Forelimb muscle (tissue), 1 donor: ENCODE measurements around the gene VRK2. TPM values are rescaled to one million over a fixed set of nuclear protein-coding genes. Genes with fewer than 3 reads are reported as not detected.
"Not testable (repeated sequence)": the region's sequence is repeated elsewhere in the genome, so short reads cannot be mapped to it uniquely, and the experiment has no call there.

Experiments used
- DNase-seq: peaks from one replicate; pipeline ENCODE4 v3.0.0-alpha.2; 2013; ENCODE audit warnings: low read depth
- polyA plus RNA-seq: library from polyadenylated mRNA; unstranded; fragments of 120-200 nt; gene quantifications from one replicate; pipeline ENCODE4 v1.2.1, GENCODE V29; 2013; ENCODE audit not compliant: insufficient read length

VRK2 gene
- polyA plus RNA-seq, 1 donor = 13.1 TPM

DNA sequence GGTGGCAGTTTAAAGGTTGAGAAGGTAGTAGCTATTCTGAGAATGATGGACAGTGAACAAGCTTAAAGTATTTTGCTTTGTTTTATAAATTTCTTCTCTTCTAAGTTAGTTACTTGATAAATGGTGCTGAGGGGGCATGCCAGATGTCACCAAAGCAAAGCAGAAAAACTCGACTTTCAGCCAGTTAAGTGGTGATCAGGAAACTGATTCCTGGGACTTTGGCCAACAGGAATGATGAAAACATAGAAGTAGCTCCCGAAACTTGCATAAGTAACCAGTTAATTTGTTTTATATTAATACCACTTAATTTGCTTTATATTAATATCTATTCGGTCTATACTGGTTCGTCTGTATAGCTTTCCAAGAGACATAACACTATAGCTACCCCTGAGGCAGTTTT, 111.9 kb downstream of the VRK2 start:
- DNase-seq = no peak

DNA sequence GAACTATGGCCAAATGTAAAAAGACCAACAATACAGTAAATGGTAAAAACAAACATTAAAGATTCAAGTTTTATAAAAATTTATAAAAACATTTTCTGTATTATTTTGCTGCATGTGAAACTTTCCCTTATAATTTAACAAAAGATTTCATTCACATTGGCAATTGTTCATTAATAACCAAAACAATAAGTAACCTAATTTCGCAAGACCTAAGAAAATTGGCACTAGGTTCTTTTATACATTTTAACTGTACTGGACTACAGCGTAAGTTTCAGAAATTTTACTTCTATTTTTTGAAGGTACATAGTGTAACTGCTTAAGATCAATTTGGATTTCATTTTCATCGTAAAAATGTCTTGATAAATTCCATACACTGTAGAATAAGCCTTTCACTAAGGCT, 117.3 kb downstream of the VRK2 start:
- no peak for DNase-seq

DNA sequence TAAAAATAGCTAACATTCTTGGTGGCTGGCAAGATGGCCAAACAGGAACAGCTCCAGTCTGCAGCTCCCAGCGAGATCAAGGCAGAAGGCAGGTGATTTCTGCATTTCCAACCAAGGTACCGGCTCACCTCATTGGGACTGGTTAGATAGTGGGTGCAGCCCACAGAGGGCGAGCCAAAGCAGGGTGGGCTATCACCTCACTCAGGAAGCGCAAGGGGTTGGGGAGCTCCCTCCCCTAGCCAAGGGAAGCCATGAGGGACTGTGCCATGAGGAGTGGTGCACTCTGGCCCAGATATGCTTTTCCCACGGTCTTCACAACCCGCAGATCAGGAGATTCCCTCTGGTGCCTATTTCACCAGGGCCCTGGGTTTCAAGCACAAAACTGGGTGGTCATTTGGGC, 121.5 kb downstream of the VRK2 start:
- not testable (repeated sequence) for DNase-seq

DNA sequence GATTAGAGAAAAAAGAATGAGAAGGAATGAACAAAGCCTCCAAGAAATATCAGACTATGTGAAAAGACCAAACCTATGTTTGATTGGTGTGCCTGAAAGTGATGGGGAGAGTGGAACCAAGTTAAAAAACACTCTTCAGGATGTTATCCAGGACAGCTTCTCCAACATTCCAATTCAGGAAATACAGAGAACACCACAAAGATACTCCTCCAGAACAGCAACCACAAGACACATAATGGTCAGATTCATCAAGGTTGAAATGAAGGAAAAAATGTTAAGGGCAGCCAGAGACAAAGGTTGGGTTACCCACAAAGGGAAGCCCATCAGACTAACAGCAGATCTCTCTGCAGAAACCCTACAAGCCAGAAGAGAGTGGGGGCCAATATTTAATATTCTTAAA, 123.2 kb downstream of the VRK2 start:
- not testable (repeated sequence) for DNase-seq

DNA sequence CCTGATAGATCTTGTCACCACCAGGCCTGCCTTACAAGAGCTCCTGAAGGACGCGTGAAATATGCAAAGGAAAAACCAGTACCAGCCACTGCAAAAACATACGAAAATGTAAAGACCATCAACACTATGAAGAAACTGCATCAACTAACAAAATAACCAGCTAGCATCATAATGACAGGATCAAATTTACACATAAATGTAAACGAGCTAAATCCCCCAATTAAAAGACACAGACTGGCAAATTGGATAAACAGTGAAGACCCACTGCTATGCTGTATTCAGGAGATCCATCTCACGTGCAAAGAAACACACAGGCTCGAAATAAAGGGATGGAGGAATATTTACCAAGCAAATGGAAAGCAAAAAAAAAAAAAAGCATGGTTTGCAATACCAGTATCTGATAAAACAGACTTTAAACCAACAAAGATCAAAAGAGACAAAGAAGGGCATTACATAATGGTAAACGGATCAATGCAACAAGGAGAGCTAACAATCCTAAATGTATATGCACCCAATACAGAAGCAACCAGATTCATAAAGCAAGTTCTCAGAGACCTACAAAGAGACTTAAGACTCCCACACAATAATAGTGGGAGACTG, 123.8 kb downstream of the VRK2 start:
- DNase-seq = not testable (repeated sequence)

DNA sequence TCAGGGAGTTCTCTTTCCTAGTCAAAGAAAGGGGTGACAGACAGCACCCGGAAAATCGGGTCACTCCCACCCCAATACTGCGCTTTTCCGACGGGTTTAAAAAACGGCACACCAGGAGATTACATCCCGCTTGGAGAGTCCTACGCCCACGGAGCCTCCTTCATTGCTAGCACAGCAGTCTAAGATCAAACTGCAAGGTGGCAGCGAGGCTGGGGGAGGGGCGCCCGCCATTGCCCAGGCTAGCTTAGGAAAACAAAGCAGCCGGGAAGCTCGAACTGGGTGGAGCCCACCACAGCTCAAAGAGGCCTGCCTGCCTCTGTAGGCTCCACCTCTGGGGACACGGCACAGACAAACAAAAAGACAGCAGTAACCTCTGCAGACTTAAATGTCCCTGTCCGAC, 125.2 kb downstream of the VRK2 start:
- not testable (repeated sequence) for DNase-seq

DNA sequence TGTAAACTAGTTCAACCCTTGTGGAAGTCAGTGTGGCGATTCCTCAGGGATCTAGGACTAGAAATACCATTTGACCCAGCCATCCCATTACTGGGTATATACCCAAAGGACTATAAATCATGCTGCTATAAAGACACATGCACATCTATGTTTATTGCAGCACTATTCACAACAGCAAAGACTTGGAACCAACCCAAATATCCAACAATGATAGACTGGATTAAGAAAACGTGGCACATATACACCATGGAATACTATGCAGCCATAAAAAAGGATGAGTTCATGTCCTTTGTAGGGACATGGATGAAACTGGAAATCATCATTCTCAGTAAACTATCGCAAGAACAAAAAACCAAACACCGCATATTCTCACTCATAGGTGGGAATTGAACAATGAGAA, 130.6 kb downstream of the VRK2 start:
- DNase-seq = not testable (repeated sequence)

DNA sequence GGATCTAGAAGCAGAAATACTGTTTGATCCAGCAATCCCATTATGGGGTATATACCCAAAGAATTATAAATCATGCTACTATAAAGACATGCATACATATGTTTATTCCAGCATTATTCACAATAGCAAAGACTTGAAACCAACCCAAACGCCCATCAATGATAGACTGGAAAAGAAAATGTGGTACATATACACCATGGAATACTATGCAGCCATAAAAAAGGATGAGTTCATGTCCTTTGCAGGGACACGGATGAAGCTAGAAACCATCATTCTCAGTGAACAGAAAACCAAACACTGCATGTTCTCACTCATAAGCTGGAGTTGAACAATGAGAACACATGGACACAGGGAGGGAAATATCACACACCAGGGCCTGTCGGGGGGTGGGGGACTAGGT, 133.6 kb downstream of the VRK2 start:
- not testable (repeated sequence) for DNase-seq

DNA sequence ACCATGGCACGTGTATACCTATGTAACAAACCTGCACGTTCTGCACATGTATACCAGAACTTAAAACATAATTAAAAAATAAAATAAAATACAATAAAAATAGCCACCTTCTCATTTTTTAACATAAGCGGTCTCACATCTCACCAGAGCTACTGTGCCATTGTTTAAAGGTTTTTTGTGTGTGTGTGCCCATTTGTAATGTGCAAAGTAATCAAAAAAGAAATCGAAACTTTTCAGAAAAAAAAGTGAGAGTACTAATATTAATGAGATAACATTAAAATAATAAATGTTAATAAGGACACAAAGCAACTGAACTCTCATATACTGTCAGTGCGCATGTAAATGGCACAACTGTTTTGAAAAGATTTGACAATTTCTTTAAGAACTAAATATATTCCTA, 134.0 kb downstream of the VRK2 start:
- DNase-seq = no peak

DNA sequence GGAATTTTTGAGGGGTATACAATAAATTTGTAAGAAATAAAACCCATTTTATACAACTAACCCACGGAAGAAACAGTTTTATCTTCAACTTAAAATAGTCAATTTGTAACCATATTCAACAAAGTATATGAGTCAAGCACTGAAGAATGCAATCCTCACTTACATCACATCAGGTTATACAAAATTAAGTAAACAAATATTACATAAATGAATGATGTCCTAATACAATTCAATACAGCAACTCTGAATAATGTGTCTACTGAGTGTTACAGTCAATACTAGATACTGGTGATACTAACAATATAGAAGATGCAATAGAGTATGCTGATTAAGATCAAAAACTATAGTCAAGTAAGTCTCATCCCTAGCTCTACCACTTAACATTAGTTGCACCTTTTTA, 135.9 kb downstream of the VRK2 start:
- no peak for DNase-seq

DNA sequence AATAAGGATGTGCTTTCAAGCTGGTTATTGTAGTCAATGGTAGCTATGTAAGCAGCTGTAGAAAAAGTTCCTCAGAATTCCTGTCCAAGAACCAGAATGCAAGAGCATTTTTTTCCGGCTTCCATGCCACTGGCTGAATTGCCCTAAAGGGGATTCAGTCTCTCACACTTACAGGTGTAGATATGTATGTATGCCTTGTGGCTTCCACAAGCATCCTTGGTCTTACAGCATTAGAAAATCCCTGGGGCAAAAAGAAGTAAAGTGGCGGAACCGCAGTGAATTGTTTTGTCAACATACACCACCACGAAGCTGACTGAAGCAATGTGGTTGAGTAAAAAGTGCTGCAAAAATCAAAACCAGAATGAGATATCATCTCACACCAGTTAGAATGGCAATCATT, 139.9 kb downstream of the VRK2 start:
- DNase-seq = no peak

DNA sequence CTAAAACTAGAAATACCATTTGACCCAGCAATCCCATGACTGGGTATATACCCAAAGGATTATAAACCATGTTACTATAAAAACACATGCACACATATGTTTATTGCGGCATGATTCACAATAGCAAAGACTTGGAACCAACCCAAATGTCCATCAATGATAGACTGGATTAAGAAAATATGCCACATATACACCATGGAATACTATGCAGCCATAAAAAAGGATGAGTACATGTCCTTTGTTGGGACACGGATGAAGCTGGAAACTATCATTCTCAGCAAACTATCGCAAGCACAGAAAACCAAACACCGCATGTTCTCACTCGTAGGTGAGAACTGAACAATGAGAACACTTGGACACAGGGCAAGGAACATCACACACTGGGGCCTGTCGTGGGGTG, 140.4 kb downstream of the VRK2 start:
- DNase-seq = not testable (repeated sequence)

DNA sequence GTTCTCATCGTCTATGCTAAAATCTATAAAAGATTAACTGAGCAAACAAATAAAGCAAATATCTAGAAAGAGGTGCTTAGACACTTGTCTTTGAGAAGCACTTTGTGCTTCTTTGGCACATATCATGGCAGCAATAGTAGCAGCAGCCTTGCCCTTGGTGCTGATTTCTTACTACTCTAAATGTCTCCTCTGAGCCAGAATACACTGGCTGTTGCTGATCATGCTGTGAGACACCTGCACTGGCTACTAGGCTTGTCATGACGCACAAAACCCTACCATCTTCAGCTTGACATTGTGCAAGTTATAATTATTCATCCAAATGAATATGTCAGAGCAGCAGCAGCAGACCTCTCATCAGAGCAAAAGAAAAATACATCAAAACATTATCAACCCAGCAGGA, 147.9 kb downstream of the VRK2 start:
- DNase-seq = no peak

DNA sequence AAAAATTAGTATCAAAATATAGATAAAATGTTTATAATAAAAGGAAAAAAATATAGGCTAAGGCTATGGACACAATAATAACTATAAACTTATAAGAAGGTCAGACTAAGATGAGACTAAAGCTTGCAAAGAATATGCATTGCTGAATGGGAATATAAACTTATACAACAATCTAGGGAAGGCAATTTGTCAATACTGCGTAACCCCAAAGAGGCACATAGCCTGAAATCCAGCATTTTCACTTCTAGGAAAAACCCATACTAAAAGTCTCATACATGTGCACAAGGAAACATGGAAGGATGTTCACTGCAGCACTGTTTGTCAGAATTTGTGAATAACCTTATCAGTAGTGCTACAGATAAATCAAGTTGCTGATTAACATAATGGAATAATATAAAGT, 149.1 kb downstream of the VRK2 start:
- no peak for DNase-seq

DNA sequence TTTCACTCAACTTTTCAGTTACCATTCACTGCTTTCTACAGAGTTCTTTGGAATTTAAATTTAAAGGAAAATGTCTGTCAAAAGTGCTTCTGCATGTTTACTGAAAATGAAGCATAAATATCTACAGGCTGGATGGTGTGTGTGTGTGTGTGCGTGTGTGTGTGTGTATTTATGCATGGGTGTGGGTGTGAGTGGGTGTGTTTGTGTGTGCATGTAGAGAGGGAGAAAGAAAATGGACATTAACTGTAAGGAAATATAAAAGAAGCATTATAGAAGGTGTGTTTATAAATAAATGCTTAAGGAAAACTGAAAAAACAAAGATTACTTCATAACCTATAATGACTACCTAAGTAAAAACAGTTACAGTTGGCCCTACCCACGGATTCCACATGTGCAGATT, 151.3 kb downstream of the VRK2 start:
- no peak for DNase-seq

DNA sequence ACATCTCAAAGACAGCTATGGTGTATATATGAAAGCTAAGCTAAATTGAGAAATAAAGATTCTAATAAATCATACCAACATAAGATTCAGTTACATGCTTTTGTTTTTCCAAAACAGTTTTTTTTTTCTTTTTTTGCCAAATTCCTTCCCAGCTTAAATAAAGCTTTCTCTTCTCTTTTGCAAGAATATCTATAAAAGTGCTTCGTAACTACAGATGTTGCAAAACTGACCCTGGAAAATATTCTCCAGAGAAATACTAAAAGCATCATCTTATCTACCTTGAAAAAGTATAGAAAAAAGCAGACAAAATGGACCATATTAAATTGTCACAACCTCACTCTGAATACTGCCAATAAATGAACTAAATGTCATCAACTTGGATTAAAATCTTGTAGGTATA, 155.8 kb downstream of the VRK2 start:
- no peak for DNase-seq

DNA sequence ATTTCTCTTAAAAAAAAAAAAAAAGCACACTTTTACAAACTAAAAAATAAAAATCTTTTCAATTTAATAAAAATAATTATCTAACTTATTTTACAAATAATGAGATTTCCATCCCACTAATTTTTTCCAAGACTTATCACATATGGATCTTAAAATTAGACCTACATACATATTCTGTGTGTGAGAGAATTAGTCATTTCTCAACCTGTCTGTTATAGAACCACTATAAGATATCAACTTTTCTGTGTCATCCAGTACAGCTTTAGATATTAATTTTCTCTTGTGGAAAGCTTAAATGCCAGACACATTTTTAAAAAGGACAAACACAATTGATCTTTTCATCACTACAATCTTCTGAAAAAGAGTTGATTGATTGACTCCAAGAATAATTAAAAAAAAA, 156.4 kb downstream of the VRK2 start:
- no peak for DNase-seq

DNA sequence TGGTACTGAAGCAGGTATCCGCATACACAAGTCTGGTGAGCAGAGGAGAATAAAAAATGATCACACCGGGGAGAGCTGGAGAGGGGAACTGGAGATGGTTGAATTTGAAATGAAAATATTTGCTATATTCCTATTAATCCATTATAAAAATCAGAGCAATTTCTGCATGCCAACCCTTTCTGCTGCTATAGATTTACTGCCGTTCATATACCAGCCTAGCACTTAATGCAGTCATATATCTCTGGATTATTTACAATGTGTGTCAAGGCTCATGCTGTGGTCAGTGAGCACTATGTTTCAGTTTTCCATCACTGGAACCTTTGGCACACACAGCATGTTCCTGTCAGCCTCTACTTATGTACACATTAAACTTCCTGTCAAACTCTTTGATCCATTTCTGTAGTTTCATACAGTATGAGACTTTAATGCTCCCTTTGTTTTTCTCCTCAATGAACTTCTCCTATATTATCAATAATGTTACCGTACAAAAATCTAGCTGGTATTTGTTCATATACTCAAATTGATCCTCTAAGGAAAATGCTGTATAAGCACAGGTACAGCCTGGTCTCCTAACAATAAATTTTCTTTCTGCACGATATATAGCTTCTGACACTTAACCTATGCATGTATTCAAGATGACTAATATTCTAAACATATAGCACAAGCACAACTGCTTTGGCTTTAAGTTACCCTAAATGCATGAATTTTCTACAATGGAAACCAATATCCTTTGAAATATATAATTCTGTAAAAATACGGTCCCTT, 157.8 kb downstream of the VRK2 start:
- DNase-seq = no peak

DNA sequence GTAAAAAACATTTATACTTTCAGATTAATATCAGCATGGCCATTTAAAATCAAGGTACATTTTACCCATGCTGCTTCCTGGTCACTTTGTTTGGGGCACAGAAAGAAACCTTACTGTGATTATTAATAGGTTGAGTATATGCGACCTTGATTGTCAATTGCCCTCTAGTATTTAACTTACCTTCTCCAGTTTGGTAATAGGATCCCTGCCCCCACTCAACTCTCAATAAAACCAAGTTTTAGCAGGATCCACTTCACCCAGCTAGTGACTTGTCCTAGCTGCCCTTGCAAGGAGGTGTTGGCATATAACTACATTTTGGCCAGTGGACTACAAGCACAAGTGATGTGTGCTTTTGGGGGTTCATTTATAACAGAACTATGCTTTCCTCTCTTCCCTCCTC, 160.2 kb downstream of the VRK2 start:
- no peak for DNase-seq

DNA sequence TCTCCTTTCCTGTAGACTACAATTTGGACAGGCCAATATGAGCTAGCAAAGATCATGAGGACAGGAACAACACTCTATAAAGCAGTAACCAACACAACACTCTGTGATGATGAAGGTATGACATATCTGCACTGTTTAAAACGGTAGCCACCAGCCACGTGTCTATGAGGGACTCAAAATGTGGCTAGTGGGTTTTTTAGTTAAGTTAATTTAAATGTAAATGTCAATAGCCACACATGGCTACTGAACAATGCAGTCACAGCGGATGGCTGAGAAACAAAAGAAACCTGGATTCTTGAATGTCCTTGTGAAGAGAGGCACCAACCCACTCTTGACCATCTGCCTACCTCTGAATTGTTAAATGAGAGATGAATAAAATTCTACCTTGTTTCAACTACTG, 160.6 kb downstream of the VRK2 start:
- no peak for DNase-seq
